Frontal cortex (tissue), 4 donors: ENCODE results near the gene FMNL3. TPM values are rescaled to one million over a fixed set of nuclear protein-coding genes. Genes with fewer than 3 reads are reported as not detected.

Experiments used
- DNase-seq, 2 donors: peaks; one replicate each; pipeline ENCODE4 v3.0.0; 2012; ENCODE audit warnings: low spot score in 2 of 2
- FAIRE-seq: peaks from 2 replicates; lab custom pipeline; 2012; peaks lifted over from hg19 to GRCh38; lab: Jason Lieb, UNC
- total RNA-seq: library from RNA; depleted of rRNA; stranded (reverse); fragments of >200 nt; gene quantifications from one replicate; pipeline ENCODE4 v1.2.3, GENCODE V29; 2014
- donor health status: control.
- donor health status: control.
- donor health status: control.

FMNL3 gene
- total RNA-seq, 1 donor from 2014 or later: 9.0 TPM

- DNase-seq (no peak), FAIRE-seq (no peak)
Observed at GRCh38 chr12:49661191-49661590, 46.0 kb downstream of the FMNL3 start.

DNA sequence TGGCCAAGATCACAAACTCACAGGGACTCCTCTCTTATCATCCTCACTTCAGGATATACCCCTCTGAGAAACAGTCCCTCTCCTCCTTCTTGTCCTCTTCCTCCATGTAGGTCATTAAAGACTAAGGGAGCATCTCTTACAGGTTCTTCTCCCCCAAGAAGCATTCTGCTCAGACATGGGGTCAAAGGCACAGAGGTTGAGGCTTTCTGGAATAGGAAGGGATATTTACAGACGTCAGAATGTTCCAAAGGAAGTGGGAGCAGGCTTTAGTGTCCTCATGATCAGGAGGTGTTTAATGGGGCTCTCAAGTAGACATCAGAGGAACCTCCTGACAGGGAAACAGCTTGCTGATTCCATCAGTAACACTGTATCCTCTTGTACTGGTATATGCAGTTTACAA lies 47.5 kb downstream of the FMNL3 start:
- no peak for DNase-seq

DNA sequence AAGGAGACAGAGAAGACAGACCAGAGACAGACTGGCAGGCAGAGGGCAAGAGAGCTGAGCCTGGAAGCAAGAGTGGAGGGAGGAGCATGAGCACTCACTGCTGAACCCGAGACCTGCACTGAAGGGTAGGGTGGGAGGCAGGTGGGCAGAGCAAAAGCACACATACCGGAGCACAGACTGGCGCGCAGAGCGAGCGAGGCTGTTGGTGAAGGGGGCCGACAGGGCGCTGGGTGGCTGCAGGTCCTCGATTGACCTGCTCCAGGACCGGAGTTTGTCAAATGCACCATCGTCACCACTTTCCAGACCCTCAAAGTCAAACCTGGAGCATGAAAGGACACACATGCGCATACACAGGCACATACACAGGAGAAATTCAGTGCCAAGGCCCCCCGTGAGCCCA lies 48.9 kb downstream of the FMNL3 start:
- FAIRE-seq (no peak), DNase-seq (no peak)

More for the DNA sequence above, 47.5 kb downstream of the FMNL3 start:
- no peak for FAIRE-seq

GRCh38 chr12:49655595-49656236 lies 51.5 kb downstream of the FMNL3 start:
- DNase-seq (no peak), FAIRE-seq (no peak)

DNA sequence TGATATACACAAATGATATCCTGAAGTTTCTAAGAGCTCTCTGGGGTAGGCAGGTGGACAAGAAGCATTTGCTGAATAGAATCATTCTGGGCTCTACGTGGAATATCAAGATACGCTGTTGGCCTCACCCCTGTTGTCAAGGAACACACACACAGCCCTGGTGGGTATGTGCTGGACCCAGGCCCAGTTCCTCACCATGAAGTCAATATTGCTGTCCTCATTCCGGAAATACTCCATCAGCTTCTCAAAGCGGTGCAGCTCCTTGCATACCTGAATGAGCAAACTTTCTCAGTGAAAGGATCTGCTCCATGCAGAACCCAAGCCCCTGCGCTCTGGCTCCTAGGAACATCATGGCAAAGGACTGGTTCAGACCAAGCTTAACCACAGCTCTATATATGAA lies 52.5 kb downstream of the FMNL3 start:
- DNase-seq: no peak
- FAIRE-seq: no peak

DNA sequence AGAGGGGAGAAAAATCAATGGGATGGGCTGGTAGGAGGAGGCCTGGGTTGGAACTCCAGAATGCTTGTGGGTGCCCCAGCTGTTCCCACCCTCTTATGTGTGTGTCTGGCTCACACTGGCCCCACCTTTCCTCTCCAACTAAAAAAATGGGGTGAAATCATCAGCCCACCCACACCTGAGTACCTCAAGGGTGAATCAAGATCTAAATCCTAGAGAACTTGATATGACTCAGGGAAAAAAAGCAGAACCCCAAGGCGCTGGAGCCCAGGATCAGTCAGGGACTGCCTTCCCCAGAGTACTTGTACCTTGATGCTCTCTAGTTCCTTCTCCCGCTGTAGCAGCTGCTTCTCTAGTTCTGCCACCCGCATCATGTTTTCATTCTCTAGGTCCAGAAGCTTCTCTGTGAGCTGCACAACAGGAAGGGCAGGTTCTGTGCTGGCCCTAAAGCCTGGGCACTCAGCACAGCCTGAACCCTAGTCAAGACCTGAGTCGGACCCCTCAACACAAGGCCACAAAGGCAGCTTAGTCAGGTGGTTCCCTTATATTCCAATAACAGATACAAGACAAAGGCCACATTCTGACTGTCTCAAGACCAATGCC lies 54.2 kb downstream of the FMNL3 start:
- DNase-seq (no peak), FAIRE-seq (no peak)

DNA sequence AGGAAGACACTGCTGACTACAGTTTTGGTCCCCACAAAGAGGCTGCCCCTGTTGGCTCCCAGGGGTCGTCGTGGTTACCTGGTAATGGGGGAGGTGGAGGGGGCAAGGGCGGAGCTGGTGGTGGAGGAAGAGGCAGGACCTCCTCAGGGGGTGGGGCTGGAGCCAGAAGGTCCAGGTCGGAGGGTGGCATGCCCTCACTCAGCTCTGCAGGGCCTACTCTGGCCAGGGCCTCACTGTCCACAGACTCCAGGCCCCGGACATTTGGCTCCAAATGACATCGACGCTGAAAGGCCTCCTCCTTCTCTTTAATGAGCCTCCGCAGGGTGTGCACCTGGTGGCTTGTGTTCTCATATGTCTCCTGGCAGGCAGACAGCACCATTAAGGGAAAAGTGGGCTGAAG lies 55.4 kb downstream of the FMNL3 start:
- DNase-seq (no peak), FAIRE-seq (no peak)

GRCh38 chr12:49649892-49650291 lies 57.3 kb downstream of the FMNL3 start:
- DNase-seq: no peak

GRCh38 chr12:49649445-49649844 lies 57.8 kb downstream of the FMNL3 start:
- FAIRE-seq (no peak), DNase-seq (no peak)

More at GRCh38 chr12:49649892-49650291, 57.3 kb downstream of the FMNL3 start:
- no peak for FAIRE-seq

DNA sequence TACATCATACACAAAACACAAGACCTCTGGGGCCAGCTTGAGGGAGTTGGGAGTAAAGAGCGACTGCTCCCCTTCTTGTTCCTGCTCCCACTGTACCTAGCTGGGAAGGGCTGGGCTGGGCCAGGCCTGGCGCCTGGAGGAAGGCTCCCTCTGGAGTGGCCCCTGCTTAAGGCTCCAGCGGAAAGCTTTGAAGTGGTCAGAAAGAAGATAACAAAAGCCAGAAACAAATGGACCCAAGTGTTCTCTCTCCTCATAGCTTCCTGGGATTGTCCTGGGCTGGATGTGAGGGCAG lies 58.5 kb downstream of the FMNL3 start:
- DNase-seq (no peak), FAIRE-seq (no peak)

DNA sequence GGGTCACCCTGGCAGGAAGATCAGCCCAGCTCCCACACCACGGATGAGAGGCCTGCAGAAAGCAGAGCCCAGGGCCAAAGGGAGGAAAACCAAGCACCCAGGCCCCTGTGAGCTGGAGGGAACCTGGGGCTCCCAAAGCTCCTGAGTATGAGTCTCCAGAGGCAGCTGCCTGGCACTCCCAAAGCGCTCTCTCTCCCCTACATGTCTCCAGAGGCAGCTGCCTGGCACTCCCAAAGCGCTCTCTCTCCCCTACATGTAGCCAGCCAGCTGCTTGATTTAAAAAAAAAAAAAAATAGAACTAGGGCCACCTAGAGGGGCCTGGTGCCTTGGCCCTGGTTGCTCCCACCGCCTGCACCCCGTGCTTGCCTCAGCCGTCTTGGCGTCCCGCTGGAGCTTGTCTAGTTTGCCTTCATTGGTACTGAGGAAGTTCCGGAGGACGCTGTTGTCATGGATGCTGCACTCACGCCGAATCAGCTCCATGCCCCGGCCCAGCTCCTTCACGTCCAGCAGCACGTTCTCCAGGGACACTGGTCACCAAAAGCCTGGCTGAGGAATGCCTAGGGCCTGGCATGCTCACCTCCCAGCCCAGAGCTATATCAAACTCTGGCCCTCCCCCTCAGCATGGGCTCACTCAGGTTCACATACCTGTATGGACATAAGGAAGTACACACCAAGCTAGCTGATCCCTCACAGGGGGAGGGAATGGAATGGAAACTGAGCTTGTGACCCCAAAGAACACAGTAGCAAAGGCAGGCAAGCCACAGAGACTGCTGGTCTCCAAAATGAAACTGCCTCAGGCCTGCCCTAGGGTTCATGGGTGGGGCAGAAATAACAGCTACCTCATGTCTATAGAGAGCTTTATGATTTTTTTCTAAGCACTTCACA lies 59.1 kb downstream of the FMNL3 start:
- no peak for FAIRE-seq
- DNase-seq: no peak

DNA sequence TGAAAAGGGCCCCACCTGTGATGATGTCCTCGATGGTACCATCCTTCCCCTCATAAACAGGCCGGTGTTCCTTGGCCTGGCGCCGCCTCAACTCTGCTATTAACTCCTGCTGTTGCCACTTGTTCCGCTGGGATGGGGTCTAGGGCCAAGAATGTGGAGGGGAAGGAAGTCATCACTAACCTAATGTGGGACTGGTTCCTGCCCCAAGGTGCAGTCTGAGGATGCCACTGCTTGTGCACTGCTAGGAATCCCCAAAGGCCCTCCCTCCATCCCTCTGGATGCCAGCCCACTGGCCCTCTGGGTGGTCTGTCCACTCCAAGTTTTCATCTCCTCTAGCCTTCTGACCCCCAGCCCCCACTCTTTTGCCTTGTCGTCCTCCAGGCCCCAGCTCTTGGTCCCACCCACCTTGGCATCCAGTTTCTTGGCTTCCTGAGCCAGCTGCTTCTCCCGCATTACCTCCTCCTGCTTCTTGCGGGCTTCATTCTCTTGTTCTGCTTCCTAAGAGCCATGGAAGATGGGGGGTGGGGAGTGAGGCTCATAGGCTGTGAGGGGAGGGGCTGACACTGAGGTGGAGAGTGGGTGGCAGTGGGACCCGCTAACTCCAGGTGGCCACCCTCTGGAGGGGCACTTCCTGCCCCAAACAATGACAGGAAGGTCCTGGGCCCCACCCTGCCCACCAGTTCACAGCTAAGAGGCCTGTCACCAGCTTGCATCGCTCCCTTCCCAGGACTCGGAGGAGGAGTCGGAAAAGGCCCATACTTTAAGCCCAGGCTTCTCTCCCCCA lies 60.1 kb downstream of the FMNL3 start:
- FAIRE-seq: no peak
- no peak for DNase-seq

- FAIRE-seq: no peak
Observed at GRCh38 chr12:49646331-49646830, 60.8 kb downstream of the FMNL3 start.

GRCh38 chr12:49645146-49646039 lies 61.8 kb downstream of the FMNL3 start:
- no peak for FAIRE-seq

More at GRCh38 chr12:49646331-49646830, 60.8 kb downstream of the FMNL3 start:
- DNase-seq: no peak

DNA sequence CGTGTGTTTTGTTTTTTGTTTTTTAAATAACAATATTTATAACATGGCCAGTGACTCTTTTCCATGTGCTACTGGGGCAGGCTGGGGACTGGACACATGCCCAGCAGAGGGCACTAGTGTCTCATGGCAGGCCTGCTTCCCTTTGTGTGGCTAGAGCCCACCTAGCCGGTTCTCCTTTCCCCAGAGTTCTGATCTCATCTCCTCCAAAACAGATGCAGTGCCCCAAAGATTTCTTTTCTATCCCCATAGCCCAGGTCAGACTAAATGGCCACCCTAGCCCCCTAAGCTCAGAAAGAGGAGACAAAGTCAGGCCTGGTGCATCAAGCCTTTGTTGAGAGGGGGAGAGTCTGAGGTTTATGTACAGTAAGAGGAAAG lies 62.6 kb downstream of the FMNL3 start:
- DNase-seq (peak; percentile 80 to 91), FAIRE-seq (peak; percentile 17)

More at GRCh38 chr12:49645146-49646039, 61.8 kb downstream of the FMNL3 start:
- no peak for DNase-seq

- DNase-seq (no peak), FAIRE-seq (no peak)
Observed at GRCh38 chr12:49643961-49644619, 63.1 kb downstream of the FMNL3 start.

DNA sequence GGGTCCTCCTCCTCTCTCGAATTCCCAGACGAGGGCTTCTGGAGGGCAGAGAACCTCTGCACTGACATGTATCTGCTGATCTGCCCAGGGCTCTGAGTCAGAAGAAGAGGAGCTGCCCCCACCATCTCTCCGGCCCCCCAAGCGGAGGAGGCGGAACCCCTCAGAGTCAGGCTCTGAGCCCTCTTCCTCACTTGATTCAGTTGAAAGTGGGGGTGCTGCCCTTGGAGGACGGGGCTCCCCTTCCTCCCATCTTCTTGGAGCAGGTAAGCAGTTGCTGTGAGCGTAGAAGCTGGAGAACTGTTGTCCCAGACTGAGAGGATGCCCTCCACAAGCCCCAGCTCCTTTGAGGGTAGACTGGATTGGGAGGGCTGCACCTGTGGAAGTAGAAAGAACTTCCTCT lies 64.1 kb downstream of the FMNL3 start:
- DNase-seq: no peak
- FAIRE-seq: no peak

DNA sequence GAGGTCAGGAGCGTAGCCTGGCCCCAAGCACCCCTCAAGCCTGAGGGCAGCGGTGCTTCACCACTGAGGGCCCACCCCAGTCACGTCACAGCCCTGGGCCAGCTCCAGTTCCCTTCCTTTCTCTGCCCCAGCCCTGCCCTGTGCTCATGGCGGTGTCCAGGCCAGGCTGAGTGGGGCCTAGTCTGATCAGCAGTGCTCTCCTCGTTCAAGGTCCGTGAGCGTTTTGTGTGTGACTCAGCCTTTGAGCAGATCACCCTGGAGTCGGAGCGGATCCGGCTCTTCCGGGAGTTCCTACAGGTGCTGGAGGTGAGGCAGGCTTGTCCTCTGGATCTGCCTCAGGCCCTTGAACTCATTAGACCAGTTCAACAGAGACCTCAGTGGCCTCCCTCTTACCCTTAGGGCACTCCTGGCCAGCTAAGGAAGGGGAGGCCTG lies 64.8 kb downstream of the FMNL3 start:
- DNase-seq (no peak), FAIRE-seq (no peak)
